Left colon (tissue), 2 donors: ENCODE results near the gene MAMLD1. TPM values are rescaled to one million over a fixed set of nuclear protein-coding genes. Genes with fewer than 3 reads are reported as not detected.

Source experiments
- ATAC-seq: fragments of 200-7000 bp; cut with Tn5 transposase; one replicate; pipeline ENCODE4 v1.9.1; 2020; ENCODE audit warnings: mild to moderate bottlenecking, moderate library complexity
- DNase-seq, 2 donors: peaks; one replicate each; pipeline ENCODE4 v3.0.0-alpha.2; 2020
- intact Hi-C, 2 donors: fragments of 100-400 bp; cut with DNase I in 1 of 2; cut with micrococcal nuclease in 1 of 2; formaldehyde crosslinking; loops; one replicate each; pipeline versions ENCODE4 v1.11.2 to v1.14.0; 2022; cut with DNase I, micrococcal nuclease
- total RNA-seq, 2 donors: library from RNA; stranded (reverse); fragmentation: NEBNext Ultra II Directional; extraction: Animal tissue kit (Norgen Biotek cat#: 25700); gene quantifications; one replicate each; pipeline ENCODE4 v1.2.1, GENCODE V29; 2021
- donor health status: DM: no; HTN: no; CAD: no.
- donor health status: DM: yes; HTN: yes; CAD: no.

MAMLD1 gene
- total RNA-seq, 2 donors from 2014 or later, result 0.76 to 0.92 TPM

- DNase-seq, result no peak
- intact Hi-C loops, result no loop called here
- no peak for ATAC-seq
Measured at GRCh38 chrX:150372280-150372679, 9.2 kb downstream of the MAMLD1 start.

- intact Hi-C loops, result no loop called here
- ATAC-seq (no peak), DNase-seq (no peak)
Measured at GRCh38 chrX:150372756-150373155, 9.6 kb downstream of the MAMLD1 start.

- intact Hi-C loops, result no loop called here
- no peak for DNase-seq
- no peak for ATAC-seq
Measured at GRCh38 chrX:150375243-150375770, 12.2 kb downstream of the MAMLD1 start.

GRCh38 chrX:150377005-150377404 lies 13.9 kb downstream of the MAMLD1 start:
- intact Hi-C loops, result no loop called here
- ATAC-seq, result no peak
- DNase-seq, result no peak

GRCh38 chrX:150405006-150405405 lies 41.9 kb downstream of the MAMLD1 start:
- no peak for DNase-seq
- no peak for ATAC-seq
- intact Hi-C loops, result no loop called here

- intact Hi-C loops, result no loop called here
- no peak for DNase-seq
- no peak for ATAC-seq
Measured at GRCh38 chrX:150405576-150405975, 42.5 kb downstream of the MAMLD1 start.

- no peak for ATAC-seq
- DNase-seq, result no peak
- intact Hi-C loops, result no loop called here
Measured at GRCh38 chrX:150406596-150406995, 43.5 kb downstream of the MAMLD1 start.

GRCh38 chrX:150408007-150408406 lies 44.9 kb downstream of the MAMLD1 start:
- ATAC-seq (no peak), DNase-seq (no peak)
- intact Hi-C loops, result no loop called here

- no peak for DNase-seq
- intact Hi-C loops, result no loop called here
- ATAC-seq, result no peak
Measured at GRCh38 chrX:150408561-150408960, 45.4 kb downstream of the MAMLD1 start.

- no peak for ATAC-seq
- intact Hi-C loops, result no loop called here
Measured at GRCh38 chrX:150409486-150409885, 46.4 kb downstream of the MAMLD1 start.

GRCh38 chrX:150409964-150410363 lies 46.8 kb downstream of the MAMLD1 start:
- ATAC-seq (peak; percentile 39), DNase-seq (no peak)
- intact Hi-C loops, result no loop called here

More at GRCh38 chrX:150409486-150409885, 46.4 kb downstream of the MAMLD1 start:
- no peak for DNase-seq

GRCh38 chrX:150410513-150410912 lies 47.4 kb downstream of the MAMLD1 start:
- intact Hi-C loops, result no loop called here
- ATAC-seq, result no peak
- no peak for DNase-seq

- DNase-seq, result no peak
- intact Hi-C loops, result no loop called here
Measured at GRCh38 chrX:150411656-150412055, 48.5 kb downstream of the MAMLD1 start.

GRCh38 chrX:150414228-150414627 lies 51.1 kb downstream of the MAMLD1 start:
- ATAC-seq, result no peak
- DNase-seq, result no peak
- intact Hi-C loops, result no loop called here

More at GRCh38 chrX:150411656-150412055, 48.5 kb downstream of the MAMLD1 start:
- no peak for ATAC-seq

- ATAC-seq (no peak), DNase-seq (no peak)
- intact Hi-C loops, result no loop called here
Measured at GRCh38 chrX:150416469-150416868, 53.4 kb downstream of the MAMLD1 start.

- no peak for ATAC-seq
- intact Hi-C loops, result no loop called here
Measured at GRCh38 chrX:150421816-150422215, 58.7 kb downstream of the MAMLD1 start.

GRCh38 chrX:150429594-150429993 lies 66.5 kb downstream of the MAMLD1 start:
- intact Hi-C loops, result no loop called here
- DNase-seq, result no peak
- no peak for ATAC-seq

More at GRCh38 chrX:150421816-150422215, 58.7 kb downstream of the MAMLD1 start:
- DNase-seq, result no peak

GRCh38 chrX:150436195-150436594 lies 73.1 kb downstream of the MAMLD1 start:
- no peak for ATAC-seq
- intact Hi-C loops, result no loop called here
- no peak for DNase-seq

- intact Hi-C loops, result no loop called here
- no peak for DNase-seq
- ATAC-seq, result no peak
Measured at GRCh38 chrX:150438165-150438564, 75.0 kb downstream of the MAMLD1 start.

- ATAC-seq, result no peak
- DNase-seq, result no peak
- intact Hi-C loops, result no loop called here
Measured at GRCh38 chrX:150446151-150446550, 83.0 kb downstream of the MAMLD1 start.

GRCh38 chrX:150446995-150447394 lies 83.9 kb downstream of the MAMLD1 start:
- ATAC-seq (no peak), DNase-seq (no peak)
- intact Hi-C loops, result no loop called here
